Renal cortex interstitium (tissue), 11 donors: ENCODE measurements around the gene R3HDM4. TPM values are rescaled to one million over a fixed set of nuclear protein-coding genes. Genes with fewer than 3 reads are reported as not detected.

Experiments used
- DNase-seq, 11 donors: peaks; one replicate each; pipeline ENCODE4 v3.0.0-alpha.2; 2013; ENCODE audit warnings: low read depth in 9 of 11, low spot score in 4 of 11; ENCODE audit errors: extremely low read depth in 1 of 11
- polyA plus RNA-seq, 3 donors: library from polyadenylated mRNA; unstranded; fragments of 120-200 nt; gene quantifications; one replicate each; pipeline ENCODE4 v1.2.1, GENCODE V29; 2013; ENCODE audit not compliant: insufficient read length in 3 of 3

The R3HDM4 gene
- polyA plus RNA-seq, 3 donors: 33.7 to 55.0 (median 49.0) TPM

GRCh38 chr19:870963-871401 lies 42.0 kb downstream of the R3HDM4 start:
- DNase-seq: no peak

- no peak for DNase-seq
Observed at GRCh38 chr19:870314-870713, 42.7 kb downstream of the R3HDM4 start.

- no peak for DNase-seq
Observed at GRCh38 chr19:869245-870177, 43.5 kb downstream of the R3HDM4 start.

GRCh38 chr19:868458-869244 lies 44.4 kb downstream of the R3HDM4 start:
- DNase-seq: no peak

GRCh38 chr19:867855-868457 lies 45.1 kb downstream of the R3HDM4 start:
- no peak for DNase-seq

GRCh38 chr19:867301-867793 lies 45.7 kb downstream of the R3HDM4 start:
- no peak for DNase-seq

GRCh38 chr19:866769-867300 lies 46.2 kb downstream of the R3HDM4 start:
- DNase-seq: no peak

GRCh38 chr19:863315-863620 lies 49.8 kb downstream of the R3HDM4 start:
- no peak for DNase-seq

GRCh38 chr19:862581-863314 lies 50.3 kb downstream of the R3HDM4 start:
- DNase-seq: no peak

- DNase-seq: no peak
Observed at GRCh38 chr19:861756-862580, 51.1 kb downstream of the R3HDM4 start.

GRCh38 chr19:861141-861755 lies 51.8 kb downstream of the R3HDM4 start:
- no peak for DNase-seq

- DNase-seq: no peak
Observed at GRCh38 chr19:858868-859843, 53.9 kb downstream of the R3HDM4 start, which contains the start of gene CFD. TSS of gene CFD (plus strand) at chr19:859664. CDS start at chr19:859690, 26 bp downstream.

- DNase-seq: no peak
Observed at GRCh38 chr19:858284-858683, 54.7 kb downstream of the R3HDM4 start.

- DNase-seq: no peak
Observed at GRCh38 chr19:855566-856120, 57.4 kb downstream of the R3HDM4 start.

GRCh38 chr19:855142-855541 lies 57.9 kb downstream of the R3HDM4 start:
- no peak for DNase-seq

- no peak for DNase-seq
Observed at GRCh38 chr19:854549-854948, 58.5 kb downstream of the R3HDM4 start.
